ENCODE results near the gene MAP3K19. TPM values are rescaled to one million over a fixed set of nuclear protein-coding genes. Genes with fewer than 3 reads are reported as not detected.

Gene MAP3K19
- total RNA-seq, 1 experiment from 2014 or later, result not detected

DNA sequence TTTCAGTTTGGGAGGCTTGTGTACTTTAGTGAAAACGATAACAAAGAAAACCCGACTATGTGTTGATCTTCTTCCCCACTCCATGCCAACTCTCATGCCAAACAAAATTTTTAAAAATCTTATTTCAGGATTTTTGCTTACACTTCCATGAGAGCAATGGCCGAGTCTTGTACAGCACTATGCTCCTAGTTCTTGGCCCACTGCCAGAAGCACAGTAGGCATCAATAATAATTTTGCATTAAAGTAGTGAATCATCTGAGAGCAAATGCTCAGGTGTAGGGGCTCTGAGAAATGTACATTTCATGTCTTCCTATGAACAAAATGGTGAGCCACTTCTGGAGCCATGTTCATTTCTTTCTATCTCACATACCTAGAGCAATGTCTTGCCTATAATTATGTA is 62.2 kb downstream of the MAP3K19 start:
- no peaks in the 10 kb centered on the region for H3K9me2 ChIP-seq (ENCODE audit: insufficient read depth)
- H4K20me1 ChIP-seq (ENCODE audit: insufficient read depth), result no peaks in the 10 kb centered on the region
- H3K79me2 ChIP-seq (ENCODE audit: insufficient read depth, low read length), result no peaks in the 10 kb centered on the region
- no peak overlapping the region for H3K4me2 ChIP-seq (ENCODE audit: low read length)
- no peaks in the 10 kb centered on the region for H3K4me1 ChIP-seq (ENCODE audit: control insufficient read depth in 1 of 2, insufficient read depth in 2 of 2, low read length in 2 of 2)
- no peak overlapping the region for H3K27ac ChIP-seq (ENCODE audit: low read depth, low read length)
- no peak for DNase-seq (ENCODE audit: low read depth, low spot score)
- no peak overlapping the region for H3K9ac ChIP-seq (ENCODE audit: low read length)
- intact Hi-C loops (cut with micrococcal nuclease), result loop anchor here (5.0 kb wide), 1 partner anchor 922 kb away; no protein-coding TSS in a partner anchor
- peaks cover 21% of the 10 kb centered on the region; the same call in 1 of the 2 replicates for H3K27me3 ChIP-seq (ENCODE audit: insufficient read depth, low read length)
- no peak for TF ChIP-seq RAD21 (IDR thresholded peaks at IDR 0.05; ENCODE audit: low read depth)
- no peak for TF ChIP-seq SRF (IDR thresholded peaks at IDR 0.05; ENCODE audit: low read depth)
- TF ChIP-seq CEBPB (IDR thresholded peaks at IDR 0.05; ENCODE audit: low read depth), result no peak
- BruUV-seq (replicated peaks), result no TSS peak
- CTCF ChIA-PET, result no interaction called here
- H2AFZ ChIP-seq (ENCODE audit: low read depth, low read length, poor library complexity, severe bottlenecking), result no peak overlapping the region
- RAD21 ChIA-PET (ENCODE audit: low non-redundant PET in 1 of 2, low total read pairs in 2 of 2, uncharacterized antibody in 2 of 2, unreplicated experiment in 2 of 2), result no interaction called here
- no peak overlapping the region for H3K4me3 ChIP-seq (replicated peaks in 1 of 2; ENCODE audit: low read depth in 1 of 2, low read length in 2 of 2)
- ATAC-seq, result no peak
- POLR2A ChIA-PET, result no interaction called here
- H3K36me3 ChIP-seq (ENCODE audit: control insufficient read depth in 1 of 2, insufficient read depth in 2 of 2, low read length in 2 of 2), result no peaks in the 10 kb centered on the region
- H3K9me3 ChIP-seq (ENCODE audit: control insufficient read depth in 1 of 2, insufficient read depth in 1 of 2, low read depth in 1 of 2, low read length in 2 of 2), result no peaks in the 10 kb centered on the region

DNA sequence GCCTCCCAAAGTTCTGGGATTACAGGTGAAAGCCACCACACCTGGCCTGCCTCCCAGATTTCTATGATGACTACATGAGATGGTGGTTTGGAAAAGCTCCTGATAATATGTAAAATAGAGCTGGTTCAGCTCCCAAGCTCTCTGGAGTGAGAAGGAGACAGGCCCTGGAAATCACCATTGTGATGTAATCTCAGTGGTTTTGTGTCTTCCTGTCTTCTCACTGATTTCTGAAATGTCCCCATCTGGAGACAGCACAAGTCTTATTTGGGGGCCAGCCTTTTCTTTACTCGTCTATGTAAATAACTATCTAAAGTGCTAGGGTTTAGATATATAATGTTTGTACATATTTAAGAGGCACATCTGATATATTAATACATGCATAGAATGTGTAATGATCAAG is 64.6 kb downstream of the MAP3K19 start:
- ATAC-seq (no peak), DNase-seq (ENCODE audit: low read depth, low spot score) (no peak)
- Histone ChIP-seq H3K9me2 (ENCODE audit: insufficient read depth) (no peaks in the 10 kb centered on the region), H3K4me2 (ENCODE audit: low read length) (no peak overlapping the region), H3K27ac (ENCODE audit: low read depth, low read length) (no peak overlapping the region), H4K20me1 (ENCODE audit: insufficient read depth) (no peaks in the 10 kb centered on the region), H2AFZ (ENCODE audit: low read depth, low read length, poor library complexity, severe bottlenecking) (no peak overlapping the region), H3K9ac (ENCODE audit: low read length) (no peak overlapping the region), H3K4me3 (replicated peaks in 1 of 2; ENCODE audit: low read depth in 1 of 2, low read length in 2 of 2) (no peak overlapping the region), H3K79me2 (ENCODE audit: insufficient read depth, low read length) (no peaks in the 10 kb centered on the region), H3K4me1 (ENCODE audit: control insufficient read depth in 1 of 2, insufficient read depth in 2 of 2, low read length in 2 of 2) (no peaks in the 10 kb centered on the region), H3K9me3 (ENCODE audit: control insufficient read depth in 1 of 2, insufficient read depth in 1 of 2, low read depth in 1 of 2, low read length in 2 of 2) (no peaks in the 10 kb centered on the region), H3K27me3 (ENCODE audit: insufficient read depth, low read length) (peaks cover 15% of the 10 kb centered on the region; the same call in 1 of the 2 replicates), H3K36me3 (ENCODE audit: control insufficient read depth in 1 of 2, insufficient read depth in 2 of 2, low read length in 2 of 2) (no peaks in the 10 kb centered on the region)
- BruUV-seq (replicated peaks), result no TSS peak
- RAD21 ChIA-PET (ENCODE audit: low non-redundant PET in 1 of 2, low total read pairs in 2 of 2, uncharacterized antibody in 2 of 2, unreplicated experiment in 2 of 2), result no interaction called here
- POLR2A ChIA-PET, result no interaction called here
- intact Hi-C loops (cut with micrococcal nuclease), result no loop called here
- TF ChIP-seq ZNF274 (IDR thresholded peaks at IDR 0.05; ENCODE audit: low read depth, low read length) (no peak), ZFX (IDR thresholded peaks at IDR 0.05) (no peak), RAD21 (IDR thresholded peaks at IDR 0.05; ENCODE audit: low read depth) (no peak), SRF (IDR thresholded peaks at IDR 0.05; ENCODE audit: low read depth) (no peak), EZH2phosphoT487 (IDR thresholded peaks at IDR 0.05; ENCODE audit: borderline replicate concordance) (no peak), ELF1 (IDR thresholded peaks at IDR 0.05; ENCODE audit: borderline replicate concordance, low read depth) (no peak)
- TF ChIP-seq, protein P1, sequence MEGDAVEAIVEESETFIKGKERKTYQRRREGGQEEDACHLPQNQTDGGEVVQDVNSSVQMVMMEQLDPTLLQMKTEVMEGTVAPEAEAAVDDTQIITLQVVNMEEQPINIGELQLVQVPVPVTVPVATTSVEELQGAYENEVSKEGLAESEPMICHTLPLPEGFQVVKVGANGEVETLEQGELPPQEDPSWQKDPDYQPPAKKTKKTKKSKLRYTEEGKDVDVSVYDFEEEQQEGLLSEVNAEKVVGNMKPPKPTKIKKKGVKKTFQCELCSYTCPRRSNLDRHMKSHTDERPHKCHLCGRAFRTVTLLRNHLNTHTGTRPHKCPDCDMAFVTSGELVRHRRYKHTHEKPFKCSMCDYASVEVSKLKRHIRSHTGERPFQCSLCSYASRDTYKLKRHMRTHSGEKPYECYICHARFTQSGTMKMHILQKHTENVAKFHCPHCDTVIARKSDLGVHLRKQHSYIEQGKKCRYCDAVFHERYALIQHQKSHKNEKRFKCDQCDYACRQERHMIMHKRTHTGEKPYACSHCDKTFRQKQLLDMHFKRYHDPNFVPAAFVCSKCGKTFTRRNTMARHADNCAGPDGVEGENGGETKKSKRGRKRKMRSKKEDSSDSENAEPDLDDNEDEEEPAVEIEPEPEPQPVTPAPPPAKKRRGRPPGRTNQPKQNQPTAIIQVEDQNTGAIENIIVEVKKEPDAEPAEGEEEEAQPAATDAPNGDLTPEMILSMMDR (IDR thresholded peaks at IDR 0.05 in 2 of 3, conservative IDR thresholded peaks at IDR 0.05 in 1 of 3; ENCODE audit: borderline replicate concordance in 1 of 3, insufficient read depth in 1 of 3, low read depth in 2 of 3, low read length in 2 of 3), result no peak
- CTCF ChIA-PET, result interaction anchor here (1.0 kb wide), 1 partner anchor 21 kb away, joined by 3 read pairs; no protein-coding TSS in a partner anchor

Data from HCT116 (cell line).